ENCODE results near the gene SLC27A2. TPM values are rescaled to one million over a fixed set of nuclear protein-coding genes. Genes with fewer than 3 reads are reported as not detected.
"Not testable (repeated sequence)": the region's sequence is repeated elsewhere in the genome, so short reads cannot be mapped to it uniquely, and the experiment has no call there.

The SLC27A2 gene
- total RNA-seq, 1 donor from 2014 or later: 0.51 TPM

- Mint-ChIP-seq H3K9me3 (ENCODE audit: unreplicated experiment) (peaks cover 7% of the 10 kb centered on the region), H3K27ac (ENCODE audit: unreplicated experiment) (no peak overlapping the region), H3K27me3 (ENCODE audit: unreplicated experiment) (peaks cover 2% of the 10 kb centered on the region), H3K36me3 (ENCODE audit: low read depth, unreplicated experiment) (peaks cover 6% of the 10 kb centered on the region), H3K4me1 (ENCODE audit: unreplicated experiment) (no peaks in the 10 kb centered on the region), H3K4me3 (ENCODE audit: unreplicated experiment) (no peak overlapping the region)
- TF ChIP-seq CTCF (IDR thresholded peaks at IDR 0.05; ENCODE audit: unreplicated experiment): no peak
- no peak for DNase-seq (ENCODE audit: low spot score)
Observed at GRCh38 chr15:50168379-50168778, 13.6 kb upstream of the SLC27A2 start.

GRCh38 chr15:50168783-50169411 is 13.1 kb upstream of the SLC27A2 start:
- Mint-ChIP-seq H3K4me3 (ENCODE audit: unreplicated experiment) (no peak overlapping the region), H3K27ac (ENCODE audit: unreplicated experiment) (no peak overlapping the region), H3K27me3 (ENCODE audit: unreplicated experiment) (peaks cover 2% of the 10 kb centered on the region), H3K36me3 (ENCODE audit: low read depth, unreplicated experiment) (peaks cover 6% of the 10 kb centered on the region), H3K4me1 (ENCODE audit: unreplicated experiment) (no peaks in the 10 kb centered on the region), H3K9me3 (ENCODE audit: unreplicated experiment) (peaks cover 7% of the 10 kb centered on the region)
- DNase-seq (ENCODE audit: low spot score): no peak
- TF ChIP-seq CTCF (IDR thresholded peaks at IDR 0.05; ENCODE audit: unreplicated experiment): no peak

GRCh38 chr15:50172360-50172895 is 9.6 kb upstream of the SLC27A2 start:
- H3K27me3 Mint-ChIP-seq (ENCODE audit: unreplicated experiment); H3K36me3 Mint-ChIP-seq (ENCODE audit: low read depth, unreplicated experiment): not testable (repeated sequence)

GRCh38 chr15:50176869-50177268 is 5.1 kb upstream of the SLC27A2 start:
- no peak overlapping the region for H3K4me3 Mint-ChIP-seq (ENCODE audit: unreplicated experiment)
- H3K27ac Mint-ChIP-seq (ENCODE audit: unreplicated experiment): no peak overlapping the region
- peaks cover 3% of the 10 kb centered on the region for H3K36me3 Mint-ChIP-seq (ENCODE audit: low read depth, unreplicated experiment)
- peaks cover under 1% of the 10 kb centered on the region for H3K9me3 Mint-ChIP-seq (ENCODE audit: unreplicated experiment)
- peaks cover 8% of the 10 kb centered on the region for H3K27me3 Mint-ChIP-seq (ENCODE audit: unreplicated experiment)
- DNase-seq (ENCODE audit: low spot score): no peak
- H3K4me1 Mint-ChIP-seq (ENCODE audit: unreplicated experiment): peaks cover 2% of the 10 kb centered on the region
- TF ChIP-seq CTCF (IDR thresholded peaks at IDR 0.05; ENCODE audit: unreplicated experiment): no peak

More at GRCh38 chr15:50172360-50172895, 9.6 kb upstream of the SLC27A2 start:
- not testable (repeated sequence) for H3K4me1 Mint-ChIP-seq (ENCODE audit: unreplicated experiment); H3K9me3 Mint-ChIP-seq (ENCODE audit: unreplicated experiment); H3K4me3 Mint-ChIP-seq (ENCODE audit: unreplicated experiment); DNase-seq (ENCODE audit: low spot score); H3K27ac Mint-ChIP-seq (ENCODE audit: unreplicated experiment)

- DNase-seq (ENCODE audit: low spot score): no peak
- TF ChIP-seq CTCF (IDR thresholded peaks at IDR 0.05; ENCODE audit: unreplicated experiment): no peak
- Mint-ChIP-seq H3K27me3 (ENCODE audit: unreplicated experiment) (peaks cover 9% of the 10 kb centered on the region), H3K9me3 (ENCODE audit: unreplicated experiment) (no peaks in the 10 kb centered on the region), H3K36me3 (ENCODE audit: low read depth, unreplicated experiment) (peaks cover 3% of the 10 kb centered on the region), H3K27ac (ENCODE audit: unreplicated experiment) (no peak overlapping the region), H3K4me1 (ENCODE audit: unreplicated experiment) (peaks cover 6% of the 10 kb centered on the region), H3K4me3 (ENCODE audit: unreplicated experiment) (no peak overlapping the region)
Observed at GRCh38 chr15:50180091-50180490, 1.9 kb upstream of the SLC27A2 start.

Data from endothelial cell (in vitro differentiated cells).